Measurements from ENCODE around the gene CDC42EP5.
"Not testable (repeated sequence)": the region's sequence is repeated elsewhere in the genome, so short reads cannot be mapped to it uniquely, and the experiment has no call there.

DNA sequence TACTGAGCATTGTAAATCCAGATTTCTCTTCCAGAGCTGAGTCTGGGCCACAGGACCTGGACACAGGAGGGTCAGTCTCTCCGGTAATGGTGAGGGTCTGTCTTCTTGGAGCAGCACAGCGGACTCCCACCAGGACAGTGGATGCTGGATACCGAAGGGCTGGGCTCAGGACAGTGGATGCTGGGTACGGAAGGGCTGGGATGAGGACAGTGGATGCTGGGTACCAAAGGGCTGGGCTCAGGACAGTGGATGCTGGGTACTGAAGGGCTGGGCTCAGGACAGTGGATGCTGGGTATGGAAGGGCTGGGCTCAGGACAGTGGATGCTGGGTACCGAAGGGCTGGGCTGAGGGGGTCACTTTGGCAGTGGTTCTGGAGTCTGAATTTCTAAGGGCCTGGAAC, 20.0 kb upstream of the CDC42EP5 start:
- TF ChIP-seq, protein P1, sequence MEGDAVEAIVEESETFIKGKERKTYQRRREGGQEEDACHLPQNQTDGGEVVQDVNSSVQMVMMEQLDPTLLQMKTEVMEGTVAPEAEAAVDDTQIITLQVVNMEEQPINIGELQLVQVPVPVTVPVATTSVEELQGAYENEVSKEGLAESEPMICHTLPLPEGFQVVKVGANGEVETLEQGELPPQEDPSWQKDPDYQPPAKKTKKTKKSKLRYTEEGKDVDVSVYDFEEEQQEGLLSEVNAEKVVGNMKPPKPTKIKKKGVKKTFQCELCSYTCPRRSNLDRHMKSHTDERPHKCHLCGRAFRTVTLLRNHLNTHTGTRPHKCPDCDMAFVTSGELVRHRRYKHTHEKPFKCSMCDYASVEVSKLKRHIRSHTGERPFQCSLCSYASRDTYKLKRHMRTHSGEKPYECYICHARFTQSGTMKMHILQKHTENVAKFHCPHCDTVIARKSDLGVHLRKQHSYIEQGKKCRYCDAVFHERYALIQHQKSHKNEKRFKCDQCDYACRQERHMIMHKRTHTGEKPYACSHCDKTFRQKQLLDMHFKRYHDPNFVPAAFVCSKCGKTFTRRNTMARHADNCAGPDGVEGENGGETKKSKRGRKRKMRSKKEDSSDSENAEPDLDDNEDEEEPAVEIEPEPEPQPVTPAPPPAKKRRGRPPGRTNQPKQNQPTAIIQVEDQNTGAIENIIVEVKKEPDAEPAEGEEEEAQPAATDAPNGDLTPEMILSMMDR (IDR thresholded peaks at IDR 0.05; ENCODE audit: low read length): not testable (repeated sequence)
- not testable (repeated sequence) for TF ChIP-seq EZH2 (IDR thresholded peaks at IDR 0.05; ENCODE audit: borderline replicate concordance, low read length)

Measured in OCI-LY1 (cell line).